DND-41 (cell line): Measurements from ENCODE around the gene FKBP14.

Source experiments
- ATAC-seq: fragments of 200-7000 bp; cut with Tn5 transposase; 3 replicates; pipeline ENCODE4 v1.9.1; 2021; ENCODE audit warnings: low read depth; ENCODE audit not compliant: insufficient read depth
- DNase-seq: peaks from one replicate; pipeline ENCODE4 v3.0.0-alpha.2; 2020
- H2AFZ ChIP-seq: 2 replicates; pipeline ENCODE4 v1.6.0; 2012; ENCODE audit warnings: low read depth, low read length
- H3K27ac ChIP-seq: 2 replicates; pipeline ENCODE4 v1.5.1; 2012; ENCODE audit warnings: low read length, inconsistent platforms
- H3K27me3 ChIP-seq: fragments of 200-600 bp; sonication (generic); 2 replicates; pipeline ENCODE4 v1.6.0; 2012; ENCODE audit warnings: low read length, mild to moderate bottlenecking, inconsistent platforms; ENCODE audit not compliant: insufficient read depth, poor library complexity
- H3K36me3 ChIP-seq: 2 replicates; pipeline ENCODE4 v1.5.1; 2012; ENCODE audit warnings: low read length, inconsistent platforms; ENCODE audit not compliant: insufficient read depth
- H3K4me1 ChIP-seq: 2 replicates; pipeline ENCODE4 v1.5.1; 2012; ENCODE audit warnings: mild to moderate bottlenecking, low read length; ENCODE audit not compliant: insufficient read depth
- H3K4me2 ChIP-seq: 2 replicates; pipeline ENCODE4 v1.6.0; 2012; ENCODE audit warnings: mild to moderate bottlenecking, moderate library complexity, low read length, inconsistent platforms; ENCODE audit not compliant: insufficient read depth
- H3K4me3 ChIP-seq, 2 experiments: fragments of 200-600 bp in 1 of 2; shearing (Covaris generic) in 1 of 2; 2 replicates each; pipeline ENCODE4 v1.5.1; 2012 to 2016; ENCODE audit warnings: inconsistent platforms in 2 of 2, low read length in 2 of 2, mild to moderate bottlenecking in 2 of 2, low read depth in 1 of 2, moderate library complexity in 1 of 2
- H3K79me2 ChIP-seq: 2 replicates; pipeline ENCODE4 v1.6.0; 2012; ENCODE audit warnings: low read length, inconsistent platforms; ENCODE audit not compliant: insufficient read depth
- H3K9ac ChIP-seq: 2 replicates; pipeline ENCODE4 v1.6.0; 2012; ENCODE audit warnings: low read depth, mild to moderate bottlenecking, inconsistent platforms, low read length, moderate library complexity
- H3K9me3 ChIP-seq: 2 replicates; pipeline ENCODE4 v1.5.1; 2012; ENCODE audit warnings: low read length, moderate library complexity, mild to moderate bottlenecking, inconsistent platforms; ENCODE audit not compliant: insufficient read depth, severe bottlenecking
- H4K20me1 ChIP-seq: 2 replicates; pipeline ENCODE4 v1.6.0; 2012; ENCODE audit warnings: low read length; ENCODE audit not compliant: insufficient read depth
- CTCF ChIP-seq: IDR thresholded peaks from 2 replicates; pipeline ENCODE4 v1.5.1; 2012; ENCODE audit warnings: borderline replicate concordance, low read length, moderate library complexity, mild to moderate bottlenecking; ENCODE audit not compliant: poor library complexity, severe bottlenecking; ENCODE audit errors: extremely low read depth
- EZH2 ChIP-seq: IDR thresholded peaks from 3 replicates; pipeline ENCODE4 v1.6.1; 2012; ENCODE audit warnings: borderline replicate concordance, low read depth, mild to moderate bottlenecking, moderate library complexity, low read length, inconsistent platforms; ENCODE audit not compliant: severe bottlenecking

The FKBP14 gene

GRCh38 chr7:29976673-29977415 is 49.7 kb downstream of the FKBP14 start:
- no peaks in the 10 kb centered on the region for H3K36me3 ChIP-seq
- H3K79me2 ChIP-seq: no peaks in the 10 kb centered on the region
- no peaks in the 10 kb centered on the region for H3K4me1 ChIP-seq
- TF ChIP-seq EZH2 (no peak), CTCF (no peak)
- H3K9me3 ChIP-seq: no peaks in the 10 kb centered on the region
- H4K20me1 ChIP-seq: no peaks in the 10 kb centered on the region
- DNase-seq (no peak), ATAC-seq (no peak)
- H3K4me2 ChIP-seq: no peak overlapping the region
- peaks cover 16% of the 10 kb centered on the region for H3K27me3 ChIP-seq
- H3K9ac ChIP-seq: no peak overlapping the region
- H3K4me3 ChIP-seq: no peak overlapping the region
- no peak overlapping the region for H2AFZ ChIP-seq
- H3K27ac ChIP-seq: no peak overlapping the region

- TF ChIP-seq EZH2 (no peak), CTCF (no peak)
- no peak overlapping the region for H3K27ac ChIP-seq
- H3K36me3 ChIP-seq: no peaks in the 10 kb centered on the region
- H3K4me1 ChIP-seq: no peaks in the 10 kb centered on the region
- H3K4me2 ChIP-seq: no peak overlapping the region
- H2AFZ ChIP-seq: no peak overlapping the region
- DNase-seq: no peak
- H3K9ac ChIP-seq: no peak overlapping the region
- H4K20me1 ChIP-seq: no peaks in the 10 kb centered on the region
- peaks cover 16% of the 10 kb centered on the region for H3K27me3 ChIP-seq
- ATAC-seq: no peak
- H3K4me3 ChIP-seq: no peak overlapping the region
- no peaks in the 10 kb centered on the region for H3K79me2 ChIP-seq
- H3K9me3 ChIP-seq: no peaks in the 10 kb centered on the region
Measured at GRCh38 chr7:29976266-29976665, 50.2 kb downstream of the FKBP14 start.

- no peaks in the 10 kb centered on the region for H3K36me3 ChIP-seq
- H2AFZ ChIP-seq: no peak overlapping the region
- H3K27ac ChIP-seq: no peak overlapping the region
- no peak for TF ChIP-seq EZH2
- TF ChIP-seq CTCF: no peak
- no peak overlapping the region for H3K4me2 ChIP-seq
- H3K79me2 ChIP-seq: no peaks in the 10 kb centered on the region
- DNase-seq (no peak), ATAC-seq (no peak)
- no peak overlapping the region for H3K4me3 ChIP-seq
- no peaks in the 10 kb centered on the region for H4K20me1 ChIP-seq
- H3K9ac ChIP-seq: no peak overlapping the region
- H3K4me1 ChIP-seq: no peaks in the 10 kb centered on the region
- H3K27me3 ChIP-seq: peaks cover 12% of the 10 kb centered on the region
- no peaks in the 10 kb centered on the region for H3K9me3 ChIP-seq
Measured at GRCh38 chr7:29975561-29975960, 50.9 kb downstream of the FKBP14 start.
